ENCODE data around the gene POTEI.
"Not testable (repeated sequence)": the region's sequence is repeated elsewhere in the genome, so short reads cannot be mapped to it uniquely, and the experiment has no call there.

The POTEI gene

GRCh38 chr2:130509228-130509627, at the start of gene POTEI:
Gene POTEI, minus strand, starts transcription at chr2:130509328. Its CDS starts 93 bp downstream, at chr2:130509235.
- DNase-seq (ENCODE audit: low spot score), result not testable (repeated sequence)

DNA sequence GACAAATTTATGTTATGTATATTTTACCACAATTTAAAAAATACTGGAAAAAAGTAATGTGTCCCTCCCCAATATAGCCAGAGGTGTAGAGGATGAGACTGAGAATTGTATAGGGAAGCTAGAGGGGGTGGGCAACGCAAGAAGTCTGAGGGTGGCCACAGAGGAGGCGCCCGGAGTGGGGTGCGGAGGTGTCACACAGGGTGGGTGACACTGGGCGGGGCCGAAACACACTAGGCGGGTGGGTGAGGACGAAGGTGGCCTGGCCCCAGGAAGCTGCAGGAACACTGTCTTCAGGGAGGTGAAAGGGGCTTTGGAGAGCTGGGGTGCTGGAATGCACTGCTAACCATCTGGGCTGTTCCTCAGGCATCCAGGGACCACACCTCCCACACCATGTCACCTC, 47.3 kb upstream of the POTEI start:
- DNase-seq (ENCODE audit: low spot score), result not testable (repeated sequence)

GRCh38 chr2:130554178-130554577, 45.0 kb upstream of the POTEI start:
- DNase-seq (ENCODE audit: low spot score), result not testable (repeated sequence)

- not testable (repeated sequence) for DNase-seq (ENCODE audit: low spot score)
Observed at GRCh38 chr2:130549475-130549874, 40.3 kb upstream of the POTEI start.

DNA sequence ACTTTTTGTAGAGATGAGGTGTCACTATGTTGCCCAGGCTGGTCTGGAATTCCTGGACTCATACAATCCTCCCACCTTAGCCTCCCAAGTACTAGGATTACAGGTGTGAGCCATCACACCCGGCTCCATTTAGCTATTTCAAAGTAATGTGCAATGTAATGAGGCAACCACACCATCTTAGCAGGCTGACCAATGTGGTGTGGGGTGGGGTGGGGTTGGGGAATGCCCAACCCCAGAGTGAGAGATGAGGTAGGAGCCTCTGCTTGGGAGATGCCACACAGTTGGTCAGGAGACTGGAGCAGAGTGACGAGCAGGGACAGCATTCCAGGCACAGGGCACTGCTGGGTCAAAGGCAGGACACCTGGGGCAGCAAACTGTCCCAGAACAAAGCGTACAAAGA, 39.3 kb upstream of the POTEI start:
- DNase-seq (ENCODE audit: low spot score), result not testable (repeated sequence)

DNA sequence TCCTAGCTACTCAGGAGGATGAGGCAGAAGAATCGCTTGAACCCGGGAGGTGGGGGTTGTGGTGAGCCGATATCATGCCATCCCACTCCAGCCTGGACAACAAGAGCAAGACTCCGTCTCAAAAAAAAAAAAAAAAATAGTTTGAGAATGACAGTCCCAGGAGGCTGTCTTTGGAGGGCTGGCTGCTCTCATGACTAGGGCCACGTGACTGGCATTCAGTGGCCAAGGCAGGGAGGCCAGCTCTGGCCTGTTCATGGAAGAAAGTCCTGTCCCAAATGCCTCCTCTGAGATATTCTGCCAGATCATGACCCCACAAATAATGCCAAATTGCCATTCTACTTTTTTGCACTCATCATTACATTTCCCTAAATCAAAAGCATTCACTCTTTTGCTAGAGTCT, 35.9 kb upstream of the POTEI start:
- not testable (repeated sequence) for DNase-seq (ENCODE audit: low spot score)

- DNase-seq (ENCODE audit: low spot score), result not testable (repeated sequence)
Observed at GRCh38 chr2:130543785-130544528, 34.8 kb upstream of the POTEI start.

- DNase-seq (ENCODE audit: low spot score), result not testable (repeated sequence)
Observed at GRCh38 chr2:130542789-130543188, 33.7 kb upstream of the POTEI start.

DNA sequence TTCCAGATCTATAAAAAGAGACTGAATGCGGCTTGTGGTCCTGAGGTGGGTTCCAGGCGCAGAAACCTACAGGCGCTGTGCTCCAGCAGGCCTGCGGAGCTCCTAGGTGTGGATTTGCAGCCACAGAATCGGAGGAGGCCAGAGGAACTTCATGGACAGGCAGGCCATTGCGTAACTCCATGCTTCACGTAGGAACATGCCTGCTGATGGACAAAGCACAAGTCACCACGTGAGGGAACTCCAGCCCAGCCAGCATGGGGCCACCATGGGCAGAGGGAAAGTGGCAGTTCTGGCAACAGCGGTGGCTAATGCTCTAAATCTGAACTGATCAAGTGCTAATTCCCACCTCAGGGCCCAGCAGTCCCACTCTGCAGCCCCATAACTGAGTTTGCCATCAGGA, 29.1 kb upstream of the POTEI start:
- not testable (repeated sequence) for DNase-seq (ENCODE audit: low spot score)

- DNase-seq (ENCODE audit: low spot score), result not testable (repeated sequence)
Observed at GRCh38 chr2:130536654-130537053, 27.5 kb upstream of the POTEI start.

GRCh38 chr2:130531672-130532071, 22.5 kb upstream of the POTEI start:
- DNase-seq (ENCODE audit: low spot score), result not testable (repeated sequence)

DNA sequence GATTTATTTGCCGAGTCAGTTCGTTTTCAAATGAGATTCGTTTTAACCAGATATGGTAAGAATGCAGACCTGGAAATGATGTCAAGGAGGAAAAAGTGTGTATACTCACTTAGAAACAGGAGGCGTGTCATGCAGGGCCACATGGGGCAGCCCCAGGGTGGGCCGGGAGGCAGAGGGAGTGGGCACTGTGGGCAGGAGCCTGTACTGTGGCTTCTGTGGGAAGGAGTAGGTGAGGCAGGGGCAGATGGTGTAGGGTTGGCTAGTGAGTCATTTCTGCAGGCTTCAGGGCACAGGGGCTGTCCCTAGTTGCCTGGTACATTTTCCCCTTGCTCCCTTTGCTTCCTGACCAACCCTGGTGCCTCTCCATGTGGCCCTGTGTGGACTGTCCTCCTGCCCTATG, 22.1 kb upstream of the POTEI start:
- DNase-seq (ENCODE audit: low spot score), result not testable (repeated sequence)

DNA sequence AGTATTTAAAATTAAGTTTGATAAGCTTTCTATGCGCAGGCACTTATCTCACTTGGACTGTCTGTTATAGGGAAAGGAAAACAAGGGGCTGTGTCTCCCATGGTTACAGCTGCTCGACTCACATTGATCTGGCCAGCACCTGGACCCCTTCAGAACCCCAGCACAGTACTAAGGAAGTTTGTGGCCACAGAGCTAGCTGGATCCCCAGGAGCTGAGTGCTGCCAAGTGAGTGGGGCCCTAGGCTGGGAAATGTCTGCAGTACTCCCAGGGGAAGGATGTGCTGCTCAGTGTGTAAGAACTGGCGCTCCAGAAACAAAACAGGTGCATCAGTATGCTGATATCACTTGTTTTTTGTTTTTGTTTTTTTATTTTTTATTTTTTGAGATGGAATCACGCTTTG, 21.1 kb upstream of the POTEI start:
- DNase-seq (ENCODE audit: low spot score), result not testable (repeated sequence)

GRCh38 chr2:130529545-130529944, 20.4 kb upstream of the POTEI start:
- not testable (repeated sequence) for DNase-seq (ENCODE audit: low spot score)

DNA sequence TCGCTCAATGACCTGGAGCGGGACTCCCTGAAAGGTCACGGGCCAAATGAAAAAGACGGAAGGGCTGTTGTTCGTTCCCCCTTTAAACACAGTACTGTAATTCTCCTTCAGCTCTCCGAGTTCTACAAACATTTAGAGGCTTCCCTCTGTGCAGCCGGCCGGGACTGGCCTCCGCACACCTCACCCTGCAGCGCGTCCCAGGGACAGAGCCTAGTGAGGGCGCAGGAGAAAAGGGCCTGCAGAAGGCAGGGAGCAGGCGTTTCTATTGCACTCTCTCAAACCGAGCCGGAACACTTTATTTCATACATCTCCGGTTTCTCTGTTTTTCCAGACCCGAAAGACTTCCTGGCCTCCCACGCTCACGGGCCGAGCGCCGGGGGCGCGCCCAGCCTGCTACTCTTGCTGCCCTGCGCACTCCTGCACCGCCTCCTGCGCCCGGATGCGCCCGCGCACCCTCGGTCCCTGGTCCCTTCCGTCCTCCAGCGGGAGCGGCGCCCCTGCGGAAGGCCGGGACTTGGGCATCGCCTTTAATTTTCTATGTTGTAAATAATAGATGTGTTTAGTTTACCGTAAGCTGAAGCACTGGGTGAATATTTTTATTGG, 18.3 kb upstream of the POTEI start:
- not testable (repeated sequence) for DNase-seq (ENCODE audit: low spot score)

- DNase-seq (ENCODE audit: low spot score), result not testable (repeated sequence)
Observed at GRCh38 chr2:130522390-130522789, 13.3 kb upstream of the POTEI start.

DNA sequence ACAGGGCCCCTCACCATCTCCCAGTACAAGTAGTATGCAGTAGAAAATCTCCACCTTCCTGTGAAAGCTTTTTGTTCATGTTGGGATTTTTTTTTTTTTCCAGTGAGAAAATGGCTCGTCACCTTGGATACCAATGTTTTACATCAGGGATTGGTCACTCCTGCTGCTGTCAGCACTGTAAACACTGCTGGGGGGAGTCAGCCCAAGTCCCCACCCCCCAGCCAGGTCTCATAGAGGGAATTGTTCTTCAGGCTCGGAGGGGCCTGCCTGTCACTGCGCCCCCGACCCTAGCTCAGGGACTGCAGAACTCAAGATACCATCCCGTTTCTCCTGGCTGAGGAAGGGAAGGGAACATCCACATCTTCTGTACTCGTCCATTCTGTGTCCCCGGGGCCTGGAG, 11.9 kb upstream of the POTEI start, which contains the start of gene CFC1B:
Gene CFC1B (plus strand): TSS at position 231 of the 400 bp plus-strand sequence. CDS start 263 bp downstream, outside the sequence.
- DNase-seq (ENCODE audit: low spot score), result not testable (repeated sequence)

DNA sequence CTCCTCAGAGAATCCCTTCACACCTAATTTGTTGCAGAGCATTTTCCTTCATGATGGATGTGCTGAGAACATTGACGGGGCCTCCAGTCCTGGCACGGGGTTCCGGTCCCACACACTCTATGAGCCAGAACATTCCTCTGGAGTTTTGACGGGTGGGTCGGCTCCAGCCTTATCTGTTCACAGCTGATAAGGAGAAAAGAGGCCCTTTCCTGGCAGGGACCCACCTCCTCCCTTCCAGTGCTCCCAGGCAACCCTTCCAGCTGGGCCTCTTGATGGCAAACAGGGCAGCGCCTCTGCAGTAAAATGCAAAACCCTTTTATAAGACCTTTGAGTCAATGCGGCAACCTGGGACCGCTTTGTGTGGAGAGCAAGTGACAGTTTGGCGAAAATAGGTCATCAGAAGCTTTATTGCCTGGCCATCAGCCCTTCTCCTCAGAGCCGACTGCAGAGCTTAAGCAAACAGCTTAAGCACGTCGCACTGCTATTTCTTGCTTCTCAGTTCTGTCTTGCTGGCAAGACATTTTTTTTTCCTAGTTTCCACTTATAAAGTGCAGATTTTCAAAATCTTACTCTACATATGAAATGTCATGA, 9.5 kb upstream of the POTEI start:
- DNase-seq (ENCODE audit: low spot score), result not testable (repeated sequence)

GRCh38 chr2:130511747-130512451, 2.8 kb upstream of the POTEI start:
- DNase-seq (ENCODE audit: low spot score), result not testable (repeated sequence)

GRCh38 chr2:130510807-130511746, 1.9 kb upstream of the POTEI start:
- DNase-seq (ENCODE audit: low spot score), result not testable (repeated sequence)

DNA sequence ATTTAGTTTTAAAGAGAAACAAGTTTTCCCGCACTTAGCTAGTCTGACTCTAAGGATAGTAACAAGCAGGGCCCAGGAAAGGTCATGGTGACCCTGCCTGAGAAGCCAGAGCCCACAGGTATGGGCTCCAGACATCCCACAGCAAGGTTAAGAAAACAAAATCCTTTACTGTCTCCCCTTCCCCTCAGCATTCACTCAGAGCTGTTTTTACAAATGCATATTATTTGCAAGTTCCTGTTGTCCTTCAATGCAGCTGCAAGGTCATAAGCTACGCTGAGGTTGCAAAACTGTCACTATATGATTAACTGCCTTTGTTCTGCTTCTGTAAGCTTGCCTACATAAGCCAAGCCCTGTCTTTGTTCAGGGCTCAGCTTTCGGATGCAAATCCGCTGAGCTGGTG, 18.1 kb downstream of the POTEI start:
- not testable (repeated sequence) for DNase-seq (ENCODE audit: low spot score)

Measured in COLO829 (cell line).